RWPE2 (cell line): Measurements from ENCODE around the gene DENND4A.

Experiments used
- ATAC-seq: fragments of 200-7000 bp; cut with Tn5 transposase; 3 replicates; pipeline ENCODE4 v1.9.1; 2021; ENCODE audit warnings: low read depth
- DNase-seq: peaks from one replicate; pipeline ENCODE4 v3.0.0-alpha.2; 2020; ENCODE audit warnings: low spot score
- H3K27ac ChIP-seq: fragments of 450-650 bp; 2 replicates; pipeline ENCODE4 v1.5.1; 2017; ENCODE audit warnings: mild to moderate bottlenecking; ENCODE audit not compliant: poor library complexity, severe bottlenecking
- H3K27me3 ChIP-seq: fragments of 250-450 bp; sonication (Bioruptor Pico); 2 replicates; pipeline ENCODE4 v1.5.1; 2021; ENCODE audit warnings: mild to moderate bottlenecking, moderate library complexity; ENCODE audit not compliant: insufficient read depth, poor library complexity, severe bottlenecking
- H3K36me3 ChIP-seq: fragments of 250-450 bp; sonication (Bioruptor Pico); 2 replicates; pipeline ENCODE4 v1.5.1; 2020; ENCODE audit warnings: low read depth, mild to moderate bottlenecking, moderate library complexity
- H3K4me1 ChIP-seq: fragments of 250-450 bp; sonication (Bioruptor Pico); 2 replicates; pipeline ENCODE4 v1.5.1; 2021; ENCODE audit warnings: mild to moderate bottlenecking, moderate library complexity; ENCODE audit not compliant: insufficient read depth, poor library complexity, severe bottlenecking
- H3K4me3 ChIP-seq: fragments of 250-450 bp; sonication (Bioruptor Pico); 2 replicates; pipeline ENCODE4 v1.5.1; 2021; ENCODE audit warnings: mild to moderate bottlenecking, moderate library complexity; ENCODE audit not compliant: severe bottlenecking
- H3K9me3 ChIP-seq: fragments of 250-450 bp; sonication (Bioruptor Pico); 2 replicates; pipeline ENCODE4 v1.5.1; 2021; ENCODE audit warnings: mild to moderate bottlenecking, moderate library complexity; ENCODE audit not compliant: severe bottlenecking
- TF ChIP-seq, protein P1 (sequence below): fragments of 450-650 bp; IDR thresholded peaks from one replicate; pipeline ENCODE4 v1.5.1; 2017; ENCODE audit warnings: mild to moderate bottlenecking, moderate library complexity; ENCODE audit not compliant: poor library complexity, severe bottlenecking

DENND4A gene

DNA sequence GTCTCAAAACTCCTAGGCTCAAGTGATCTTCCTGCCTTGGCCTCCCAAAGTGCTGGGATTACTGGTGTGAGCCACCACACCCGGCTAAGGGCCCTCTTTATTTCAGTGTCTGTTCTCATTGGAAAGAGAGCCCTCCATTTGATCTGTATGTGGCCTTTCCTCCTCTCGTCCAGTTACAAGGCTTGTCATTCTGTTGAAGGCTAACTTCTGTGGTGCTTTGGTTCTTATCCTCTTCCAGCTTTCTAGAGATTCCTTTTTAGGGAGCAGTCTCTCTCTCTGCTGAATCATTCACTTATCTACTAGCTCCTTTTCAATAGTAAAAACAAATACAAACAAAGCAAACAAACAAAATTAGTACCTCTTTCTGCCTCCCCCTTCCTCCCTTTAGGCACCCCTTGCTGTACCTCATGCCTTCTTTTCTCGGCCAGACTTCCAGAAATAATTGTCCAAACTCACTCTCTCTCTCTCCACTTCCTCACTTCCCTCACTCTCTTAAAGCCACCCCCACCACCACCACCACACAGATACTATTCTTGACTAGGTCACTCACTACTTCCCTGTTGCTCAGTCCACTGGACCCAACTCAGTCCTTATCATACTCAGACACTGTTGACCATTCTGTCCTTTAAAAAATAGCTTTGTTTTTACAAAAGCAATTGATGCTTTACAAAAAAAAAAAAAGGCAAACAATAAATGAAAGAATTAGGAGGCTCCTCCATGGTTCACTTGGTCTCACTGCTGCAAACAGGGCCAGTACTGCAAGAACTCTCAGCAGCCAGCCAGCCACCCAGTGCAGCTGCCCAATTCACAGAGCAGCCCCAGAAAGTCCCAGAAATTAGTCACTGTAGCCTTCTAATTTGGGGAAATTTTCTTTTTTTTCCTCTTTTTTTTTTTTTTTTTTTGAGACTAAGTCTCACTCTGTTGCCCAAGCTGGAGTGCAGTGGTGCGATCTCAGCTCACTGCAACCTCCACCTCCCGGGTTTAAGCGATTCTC, 45.5 kb upstream of the DENND4A start:
- TF ChIP-seq, protein P1, sequence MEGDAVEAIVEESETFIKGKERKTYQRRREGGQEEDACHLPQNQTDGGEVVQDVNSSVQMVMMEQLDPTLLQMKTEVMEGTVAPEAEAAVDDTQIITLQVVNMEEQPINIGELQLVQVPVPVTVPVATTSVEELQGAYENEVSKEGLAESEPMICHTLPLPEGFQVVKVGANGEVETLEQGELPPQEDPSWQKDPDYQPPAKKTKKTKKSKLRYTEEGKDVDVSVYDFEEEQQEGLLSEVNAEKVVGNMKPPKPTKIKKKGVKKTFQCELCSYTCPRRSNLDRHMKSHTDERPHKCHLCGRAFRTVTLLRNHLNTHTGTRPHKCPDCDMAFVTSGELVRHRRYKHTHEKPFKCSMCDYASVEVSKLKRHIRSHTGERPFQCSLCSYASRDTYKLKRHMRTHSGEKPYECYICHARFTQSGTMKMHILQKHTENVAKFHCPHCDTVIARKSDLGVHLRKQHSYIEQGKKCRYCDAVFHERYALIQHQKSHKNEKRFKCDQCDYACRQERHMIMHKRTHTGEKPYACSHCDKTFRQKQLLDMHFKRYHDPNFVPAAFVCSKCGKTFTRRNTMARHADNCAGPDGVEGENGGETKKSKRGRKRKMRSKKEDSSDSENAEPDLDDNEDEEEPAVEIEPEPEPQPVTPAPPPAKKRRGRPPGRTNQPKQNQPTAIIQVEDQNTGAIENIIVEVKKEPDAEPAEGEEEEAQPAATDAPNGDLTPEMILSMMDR: no peak
- Histone ChIP-seq H3K27ac (no peak overlapping the region), H3K27me3 (no peaks in the 10 kb centered on the region), H3K4me3 (no peak overlapping the region), H3K9me3 (no peaks in the 10 kb centered on the region), H3K36me3 (no peaks in the 10 kb centered on the region), H3K4me1 (peaks cover 5% of the 10 kb centered on the region)
- DNase-seq: no peak
- ATAC-seq: no peak

DNA sequence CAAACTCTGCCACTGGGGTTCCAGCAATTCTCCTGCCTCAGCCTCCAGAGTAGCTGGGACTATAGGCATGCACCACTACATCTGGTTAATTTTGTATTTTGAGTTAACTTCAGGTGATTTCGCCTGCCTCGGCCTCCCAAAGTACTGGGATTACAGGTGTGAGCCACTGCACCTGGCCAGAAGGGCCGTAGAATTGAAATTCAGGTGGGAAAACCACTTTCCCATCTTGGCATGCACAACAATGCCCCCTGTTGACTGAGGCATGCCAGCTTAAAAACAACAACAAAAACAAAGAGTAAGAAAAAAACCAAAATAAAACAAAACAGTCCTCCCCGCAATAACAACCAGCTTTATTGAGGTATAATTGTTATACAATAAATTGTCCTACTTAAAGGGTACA, 44.6 kb upstream of the DENND4A start:
- Histone ChIP-seq H3K4me3 (no peak overlapping the region), H3K36me3 (no peaks in the 10 kb centered on the region), H3K4me1 (peaks cover 8% of the 10 kb centered on the region), H3K9me3 (no peaks in the 10 kb centered on the region), H3K27ac (no peak overlapping the region), H3K27me3 (no peaks in the 10 kb centered on the region)
- TF ChIP-seq, protein P1: peak; percentile 43
- no peak for DNase-seq
- ATAC-seq: no peak

DNA sequence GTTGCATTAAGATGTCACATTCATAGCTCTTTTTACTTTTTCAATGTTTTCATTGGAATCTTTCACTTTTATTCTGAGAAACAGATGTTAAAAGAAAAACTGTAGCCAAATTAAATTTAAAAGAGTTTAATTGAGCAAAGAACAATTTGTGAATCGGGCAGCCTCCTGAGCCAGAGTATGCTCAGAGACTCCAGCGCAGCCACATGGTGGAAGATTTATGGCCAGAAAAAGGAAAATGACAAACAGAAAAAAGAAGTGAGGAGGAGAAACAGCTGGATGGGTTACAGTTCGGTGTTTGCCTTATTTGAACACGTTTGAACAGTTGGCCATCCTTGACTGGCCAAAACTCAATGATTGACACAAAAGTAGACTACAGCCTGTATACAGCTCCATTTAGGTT, 43.4 kb upstream of the DENND4A start:
- Histone ChIP-seq H3K27me3 (no peaks in the 10 kb centered on the region), H3K27ac (no peak overlapping the region), H3K36me3 (no peaks in the 10 kb centered on the region), H3K9me3 (no peaks in the 10 kb centered on the region), H3K4me1 (peaks cover 8% of the 10 kb centered on the region), H3K4me3 (no peak overlapping the region)
- no peak for ATAC-seq
- DNase-seq: no peak
- TF ChIP-seq, protein P1: no peak

DNA sequence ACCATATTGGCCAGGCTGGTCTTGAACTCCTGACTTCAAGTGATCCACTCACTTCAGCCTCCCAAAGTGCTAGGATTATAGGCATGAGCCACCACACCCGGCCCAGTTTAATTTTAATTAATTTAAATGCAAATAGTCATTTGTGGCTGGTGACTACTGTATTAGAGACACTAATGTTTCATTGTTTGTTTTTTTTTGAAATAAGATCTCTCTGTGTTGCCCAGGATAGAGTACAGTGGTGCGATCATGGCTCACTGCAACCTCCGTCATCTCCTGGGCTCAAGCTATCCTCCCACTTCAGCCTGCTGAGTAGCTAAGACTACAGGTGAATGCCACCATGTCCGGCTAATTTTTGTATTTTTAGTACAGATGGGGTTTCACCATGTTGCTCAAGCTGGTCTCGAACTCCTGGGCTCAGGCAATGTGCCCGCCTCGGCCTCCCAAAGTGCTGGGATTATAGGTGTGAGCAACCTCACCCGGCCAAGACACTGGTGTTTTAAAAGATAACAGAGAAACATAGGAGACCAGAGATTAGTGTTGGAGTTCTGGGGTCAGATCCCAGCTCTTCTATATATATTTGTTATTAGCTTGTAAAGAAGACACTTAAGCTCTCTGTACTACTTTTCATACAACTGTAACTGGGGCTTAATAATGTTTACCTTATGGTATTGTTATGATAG, 42.6 kb upstream of the DENND4A start:
- H3K9me3 ChIP-seq: no peaks in the 10 kb centered on the region
- ATAC-seq (no peak), DNase-seq (no peak)
- H3K4me1 ChIP-seq: peaks cover 8% of the 10 kb centered on the region
- no peaks in the 10 kb centered on the region for H3K27me3 ChIP-seq
- H3K27ac ChIP-seq: no peak overlapping the region
- H3K36me3 ChIP-seq: no peaks in the 10 kb centered on the region
- H3K4me3 ChIP-seq: no peak overlapping the region
- TF ChIP-seq, protein P1: no peak
